ENCODE data around the gene TMPO.
"Not testable (repeated sequence)": the region's sequence is repeated elsewhere in the genome, so short reads cannot be mapped to it uniquely, and the experiment has no call there.

TMPO gene

GRCh38 chr12:98515287-98516110, at the start of gene TMPO:
TSS of gene TMPO (plus strand) at chr12:98515590. CDS start at chr12:98515868, 278 bp downstream.
- DNase-seq (ENCODE audit: low spot score): peak; percentile 91

GRCh38 chr12:98465950-98466602, 49.3 kb upstream of the TMPO start:
- no peak for DNase-seq (ENCODE audit: low spot score)

GRCh38 chr12:98466640-98467400, 48.6 kb upstream of the TMPO start:
- no peak for DNase-seq (ENCODE audit: low spot score)

GRCh38 chr12:98469109-98469508, 46.3 kb upstream of the TMPO start:
- no peak for DNase-seq (ENCODE audit: low spot score)

- no peak for DNase-seq (ENCODE audit: low spot score)
These were observed 44.8 kb upstream of the TMPO start for GRCh38 chr12:98470469-98471082.

GRCh38 chr12:98471085-98471484, 44.3 kb upstream of the TMPO start:
- no peak for DNase-seq (ENCODE audit: low spot score)

GRCh38 chr12:98475565-98475908, 39.9 kb upstream of the TMPO start:
- no peak for DNase-seq (ENCODE audit: low spot score)

- no peak for DNase-seq (ENCODE audit: low spot score)
These were observed 36.8 kb upstream of the TMPO start for GRCh38 chr12:98478606-98479005.

GRCh38 chr12:98483621-98484503, 31.5 kb upstream of the TMPO start:
- DNase-seq (ENCODE audit: low spot score): no peak

GRCh38 chr12:98485792-98486340, 29.5 kb upstream of the TMPO start:
- no peak for DNase-seq (ENCODE audit: low spot score)

- DNase-seq (ENCODE audit: low spot score): not testable (repeated sequence)
These were observed 27.0 kb upstream of the TMPO start for GRCh38 chr12:98488416-98488815.

GRCh38 chr12:98489176-98489575, 26.2 kb upstream of the TMPO start:
- DNase-seq (ENCODE audit: low spot score): no peak

GRCh38 chr12:98490501-98491453, 24.6 kb upstream of the TMPO start:
- peak; percentile 80 for DNase-seq (ENCODE audit: low spot score)

GRCh38 chr12:98492580-98493140, 22.7 kb upstream of the TMPO start:
- DNase-seq (ENCODE audit: low spot score): no peak

- DNase-seq (ENCODE audit: low spot score): not testable (repeated sequence)
These were observed 14.1 kb upstream of the TMPO start for GRCh38 chr12:98501266-98501629.

GRCh38 chr12:98503342-98503591, 12.1 kb upstream of the TMPO start:
- peak; percentile 81 for DNase-seq (ENCODE audit: low spot score)

- peak; percentile 88 for DNase-seq (ENCODE audit: low spot score)
These were observed 11.6 kb upstream of the TMPO start for GRCh38 chr12:98503592-98504367.

GRCh38 chr12:98504368-98504617, 11.1 kb upstream of the TMPO start:
- DNase-seq (ENCODE audit: low spot score): no peak

GRCh38 chr12:98509063-98509462, 6.3 kb upstream of the TMPO start:
- DNase-seq (ENCODE audit: low spot score): no peak

Data from SW480 (cell line).